ENCODE measurements around the gene CNTNAP2. TPM values are rescaled to one million over a fixed set of nuclear protein-coding genes. Genes with fewer than 3 reads are reported as not detected.

Gene CNTNAP2
- total and polyA plus RNA-seq, 9 of the 15 experiments (the other 6 are each of a cell fraction or from before 2014, with no cell fraction given) = 0.04 to 0.62 (median 0.09) TPM; not detected in 4

DNA sequence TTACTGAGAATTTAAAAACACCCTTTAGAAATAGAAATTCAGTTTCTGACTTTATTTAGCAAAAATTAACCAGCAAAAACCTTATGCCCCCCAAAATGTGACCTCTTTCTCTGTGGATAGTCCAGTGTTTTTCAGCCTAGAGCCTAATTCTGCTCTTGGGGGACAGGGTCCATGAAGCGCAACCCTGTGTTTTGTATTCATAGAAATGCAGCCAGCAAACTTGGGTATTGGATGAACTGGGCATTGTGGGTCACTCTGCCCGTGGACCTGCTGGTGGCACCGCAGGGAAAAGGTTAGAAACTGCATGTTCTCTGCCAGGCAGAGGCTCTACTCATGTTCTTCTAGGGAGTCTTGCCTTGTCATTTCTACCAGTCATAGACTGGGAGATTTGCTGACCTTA is 1686.5 kb downstream of the CNTNAP2 start:
- Histone ChIP-seq H3K9ac (ENCODE audit: insufficient read depth in 1 of 2, low read depth in 2 of 2, low read length in 2 of 2) (no peak overlapping the region), H3K4me2 (ENCODE audit: insufficient read depth, low read length) (no peak overlapping the region), H3K9me1 (ENCODE audit: control insufficient read depth, insufficient read depth, low read length) (no peaks in the 10 kb centered on the region), H3K36me3 (ENCODE audit: control insufficient read depth, insufficient read depth, low read length) (no peaks in the 10 kb centered on the region), H3K79me2 (ENCODE audit: control insufficient read depth, insufficient read depth, low read length) (no peaks in the 10 kb centered on the region), H4K20me1 (replicated peaks; ENCODE audit: control insufficient read depth, insufficient read depth, low read length) (no peaks in the 10 kb centered on the region), H3K9me3 (replicated peaks; ENCODE audit: control insufficient read depth, insufficient read depth, low read depth, low read length) (peaks cover under 1% of the 10 kb centered on the region), H3K27ac (ENCODE audit: extremely low read depth, low read depth, low read length) (no peak overlapping the region), H3K4me1 (replicated peaks in 1 of 2; ENCODE audit: control insufficient read depth in 2 of 2, insufficient read depth in 2 of 2, low read length in 2 of 2) (no peaks in the 10 kb centered on the region), H3K4me3 (no peak overlapping the region), H3K27me3 (ENCODE audit: control insufficient read depth in 2 of 2, insufficient read depth in 2 of 2, low read length in 2 of 2) (no peaks in the 10 kb centered on the region), H2AFZ (ENCODE audit: low read depth, low read length) (no peak overlapping the region)
- CTCF ChIA-PET (ENCODE audit: low intra/inter-chr PET ratio) = no interaction called here
- TF ChIP-seq, protein P1, sequence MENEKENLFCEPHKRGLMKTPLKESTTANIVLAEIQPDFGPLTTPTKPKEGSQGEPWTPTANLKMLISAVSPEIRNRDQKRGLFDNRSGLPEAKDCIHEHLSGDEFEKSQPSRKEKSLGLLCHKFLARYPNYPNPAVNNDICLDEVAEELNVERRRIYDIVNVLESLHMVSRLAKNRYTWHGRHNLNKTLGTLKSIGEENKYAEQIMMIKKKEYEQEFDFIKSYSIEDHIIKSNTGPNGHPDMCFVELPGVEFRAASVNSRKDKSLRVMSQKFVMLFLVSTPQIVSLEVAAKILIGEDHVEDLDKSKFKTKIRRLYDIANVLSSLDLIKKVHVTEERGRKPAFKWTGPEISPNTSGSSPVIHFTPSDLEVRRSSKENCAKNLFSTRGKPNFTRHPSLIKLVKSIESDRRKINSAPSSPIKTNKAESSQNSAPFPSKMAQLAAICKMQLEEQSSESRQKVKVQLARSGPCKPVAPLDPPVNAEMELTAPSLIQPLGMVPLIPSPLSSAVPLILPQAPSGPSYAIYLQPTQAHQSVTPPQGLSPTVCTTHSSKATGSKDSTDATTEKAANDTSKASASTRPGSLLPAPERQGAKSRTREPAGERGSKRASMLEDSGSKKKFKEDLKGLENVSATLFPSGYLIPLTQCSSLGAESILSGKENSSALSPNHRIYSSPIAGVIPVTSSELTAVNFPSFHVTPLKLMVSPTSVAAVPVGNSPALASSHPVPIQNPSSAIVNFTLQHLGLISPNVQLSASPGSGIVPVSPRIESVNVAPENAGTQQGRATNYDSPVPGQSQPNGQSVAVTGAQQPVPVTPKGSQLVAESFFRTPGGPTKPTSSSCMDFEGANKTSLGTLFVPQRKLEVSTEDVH (IDR thresholded peaks at IDR 0.05; ENCODE audit: low read depth, partially characterized antibody) = no peak
- TF ChIP-seq HNRNPLL (IDR thresholded peaks at IDR 0.05; ENCODE audit: low read depth, low read length, poor library complexity, severe bottlenecking) (no peak), ZNF12 (CRISPR knock-in tag; IDR thresholded peaks at IDR 0.05) (no peak), C11orf30 (IDR thresholded peaks at IDR 0.05; ENCODE audit: low read depth) (no peak), OTX1 (CRISPR knock-in tag; IDR thresholded peaks at IDR 0.05) (no peak), PCBP2 (IDR thresholded peaks at IDR 0.05; ENCODE audit: low read depth, low read length, poor library complexity, severe bottlenecking) (no peak), POLR2AphosphoS2 (IDR thresholded peaks at IDR 0.05; ENCODE audit: low read length) (no peak), RB1 (IDR thresholded peaks at IDR 0.05; ENCODE audit: low read depth) (no peak), RFX1 (IDR thresholded peaks at IDR 0.05) (no peak), PML (IDR thresholded peaks at IDR 0.05; ENCODE audit: low read length) (no peak), SMC3 (conservative IDR thresholded peaks at IDR 0.05; ENCODE audit: insufficient read depth, low read depth, low read length) (no peak), ZNF444 (CRISPR knock-in tag; IDR thresholded peaks at IDR 0.05) (no peak), KDM1A (IDR thresholded peaks at IDR 0.05) (no peak)
- TF ChIP-seq, protein P2, sequence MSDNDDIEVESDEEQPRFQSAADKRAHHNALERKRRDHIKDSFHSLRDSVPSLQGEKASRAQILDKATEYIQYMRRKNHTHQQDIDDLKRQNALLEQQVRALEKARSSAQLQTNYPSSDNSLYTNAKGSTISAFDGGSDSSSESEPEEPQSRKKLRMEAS (CRISPR knock-in tag; IDR thresholded peaks at IDR 0.05) = no peak
- TF ChIP-seq, protein P3, sequence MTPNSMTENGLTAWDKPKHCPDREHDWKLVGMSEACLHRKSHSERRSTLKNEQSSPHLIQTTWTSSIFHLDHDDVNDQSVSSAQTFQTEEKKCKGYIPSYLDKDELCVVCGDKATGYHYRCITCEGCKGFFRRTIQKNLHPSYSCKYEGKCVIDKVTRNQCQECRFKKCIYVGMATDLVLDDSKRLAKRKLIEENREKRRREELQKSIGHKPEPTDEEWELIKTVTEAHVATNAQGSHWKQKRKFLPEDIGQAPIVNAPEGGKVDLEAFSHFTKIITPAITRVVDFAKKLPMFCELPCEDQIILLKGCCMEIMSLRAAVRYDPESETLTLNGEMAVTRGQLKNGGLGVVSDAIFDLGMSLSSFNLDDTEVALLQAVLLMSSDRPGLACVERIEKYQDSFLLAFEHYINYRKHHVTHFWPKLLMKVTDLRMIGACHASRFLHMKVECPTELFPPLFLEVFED (CRISPR knock-in tag; conservative IDR thresholded peaks at IDR 0.05) = no peak
- no peak for ATAC-seq
- POLR2A ChIA-PET = no interaction called here
- FAIRE-seq = no peak
- intact Hi-C loops (cut with micrococcal nuclease) = no loop called here
- in situ Hi-C loops (cut with MboI) = no loop called here
- WGBS (ENCODE audit: insufficient coverage, low coverage, missing lambda C conversion rate) = 2% methylated on average over 3 of the region's 3 CpGs
- no peak for DNase-seq (ENCODE audit: extremely low read depth in 1 of 4, low spot score in 3 of 4)
- no TSS peak for BruUV-seq (replicated peaks)
